NB4 (cell line): ENCODE data around the gene BRMS1L.
A peak's percentile ranks its signal among the peaks of the same experiment; 100 is the strongest.

ENCODE experiments used
- DNase-seq: peaks from one replicate; pipeline ENCODE4 v3.0.0; 2010; ENCODE audit warnings: low read depth
- H3K4me3 ChIP-seq: one replicate; pipeline ENCODE4 v1.5.1; 2011; ENCODE audit warnings: mild to moderate bottlenecking, low read depth, low read length, moderate library complexity
- MYC ChIP-seq: IDR thresholded peaks from 2 replicates; pipeline ENCODE4 v1.6.1; 2011; ENCODE audit warnings: low read depth, low read length
- POLR2A ChIP-seq: IDR thresholded peaks from 2 replicates; pipeline ENCODE4 v1.6.1; 2011; ENCODE audit warnings: mild to moderate bottlenecking; ENCODE audit not compliant: insufficient read length; ENCODE audit errors: extremely low read depth
- TF ChIP-seq, protein P1 (sequence below): IDR thresholded peaks from 2 replicates; pipeline ENCODE4 v1.6.1; 2011; ENCODE audit warnings: low read depth, low read length
- TF ChIP-seq, protein P2 (sequence below): IDR thresholded peaks from one replicate; pipeline ENCODE4 v1.5.1; 2012; ENCODE audit warnings: low read depth, low read length

The BRMS1L gene

DNA sequence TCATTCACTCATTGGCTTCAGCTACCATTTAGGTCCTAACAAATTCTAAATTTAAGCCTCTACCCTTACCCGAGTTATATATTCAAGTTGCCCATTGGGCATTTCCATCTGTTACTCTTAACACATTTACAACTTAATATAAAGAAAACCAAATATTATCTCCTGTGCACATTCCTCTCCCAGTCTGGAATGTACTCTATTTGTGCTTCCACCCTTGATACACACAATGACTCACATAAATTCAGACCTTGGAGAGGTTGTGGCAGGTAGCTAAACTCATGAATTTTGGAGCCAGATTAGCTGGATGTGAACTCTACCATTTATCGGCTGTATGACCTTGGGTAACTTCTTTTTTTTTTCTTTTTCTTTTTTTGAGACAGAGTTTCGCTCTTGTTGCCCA is 51.1 kb downstream of the BRMS1L start:
- TF ChIP-seq, protein P1, sequence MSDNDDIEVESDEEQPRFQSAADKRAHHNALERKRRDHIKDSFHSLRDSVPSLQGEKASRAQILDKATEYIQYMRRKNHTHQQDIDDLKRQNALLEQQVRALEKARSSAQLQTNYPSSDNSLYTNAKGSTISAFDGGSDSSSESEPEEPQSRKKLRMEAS, result no peak
- TF ChIP-seq MYC (no peak), POLR2A (no peak)
- TF ChIP-seq, protein P2, sequence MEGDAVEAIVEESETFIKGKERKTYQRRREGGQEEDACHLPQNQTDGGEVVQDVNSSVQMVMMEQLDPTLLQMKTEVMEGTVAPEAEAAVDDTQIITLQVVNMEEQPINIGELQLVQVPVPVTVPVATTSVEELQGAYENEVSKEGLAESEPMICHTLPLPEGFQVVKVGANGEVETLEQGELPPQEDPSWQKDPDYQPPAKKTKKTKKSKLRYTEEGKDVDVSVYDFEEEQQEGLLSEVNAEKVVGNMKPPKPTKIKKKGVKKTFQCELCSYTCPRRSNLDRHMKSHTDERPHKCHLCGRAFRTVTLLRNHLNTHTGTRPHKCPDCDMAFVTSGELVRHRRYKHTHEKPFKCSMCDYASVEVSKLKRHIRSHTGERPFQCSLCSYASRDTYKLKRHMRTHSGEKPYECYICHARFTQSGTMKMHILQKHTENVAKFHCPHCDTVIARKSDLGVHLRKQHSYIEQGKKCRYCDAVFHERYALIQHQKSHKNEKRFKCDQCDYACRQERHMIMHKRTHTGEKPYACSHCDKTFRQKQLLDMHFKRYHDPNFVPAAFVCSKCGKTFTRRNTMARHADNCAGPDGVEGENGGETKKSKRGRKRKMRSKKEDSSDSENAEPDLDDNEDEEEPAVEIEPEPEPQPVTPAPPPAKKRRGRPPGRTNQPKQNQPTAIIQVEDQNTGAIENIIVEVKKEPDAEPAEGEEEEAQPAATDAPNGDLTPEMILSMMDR, result no peak
- DNase-seq, result no peak
- no peak overlapping the region for H3K4me3 ChIP-seq

DNA sequence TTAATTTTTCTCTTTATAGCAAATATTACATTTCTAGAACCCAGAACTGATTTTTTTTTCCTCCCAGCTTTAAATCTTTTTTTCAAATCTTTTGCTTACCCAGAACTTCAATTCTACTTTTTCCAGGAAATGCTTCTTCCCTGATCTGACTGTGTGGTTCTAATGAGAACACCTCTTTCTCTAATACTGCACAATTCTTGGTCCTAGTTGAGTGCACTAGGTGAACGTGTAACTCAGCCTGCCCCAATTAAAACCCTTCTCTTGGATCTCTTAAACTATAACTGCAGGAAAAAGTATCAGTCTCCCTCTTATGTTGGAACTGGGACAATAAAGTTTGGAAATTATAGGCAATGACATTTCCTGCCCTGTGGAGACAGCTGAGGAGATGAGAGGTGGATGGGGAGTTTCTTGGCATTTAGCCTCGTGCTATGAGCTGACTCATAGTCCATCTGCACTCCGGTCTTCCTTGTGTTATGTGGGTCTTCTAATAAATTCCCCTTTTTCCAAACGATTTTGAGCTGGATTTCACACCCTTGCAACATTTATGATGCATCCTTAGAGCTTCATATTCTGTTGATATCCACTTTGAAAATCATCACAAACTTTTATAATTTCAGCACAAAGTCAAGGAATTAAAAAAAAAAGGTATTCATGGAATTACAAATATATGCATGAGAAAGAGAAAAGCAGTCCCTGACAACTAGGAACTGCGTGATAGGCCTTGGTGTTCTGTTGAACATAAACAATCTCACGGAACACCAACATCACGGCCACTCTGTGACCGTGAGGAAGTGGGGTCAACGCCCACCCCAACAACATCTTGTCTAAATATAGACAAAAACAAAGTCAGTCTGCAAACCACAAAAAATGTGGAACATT is 52.4 kb downstream of the BRMS1L start:
- TF ChIP-seq, protein P1, result no peak
- TF ChIP-seq POLR2A (no peak), MYC (no peak)
- TF ChIP-seq, protein P2, result no peak
- H3K4me3 ChIP-seq, result no peak overlapping the region
- DNase-seq, result peak; percentile 24

DNA sequence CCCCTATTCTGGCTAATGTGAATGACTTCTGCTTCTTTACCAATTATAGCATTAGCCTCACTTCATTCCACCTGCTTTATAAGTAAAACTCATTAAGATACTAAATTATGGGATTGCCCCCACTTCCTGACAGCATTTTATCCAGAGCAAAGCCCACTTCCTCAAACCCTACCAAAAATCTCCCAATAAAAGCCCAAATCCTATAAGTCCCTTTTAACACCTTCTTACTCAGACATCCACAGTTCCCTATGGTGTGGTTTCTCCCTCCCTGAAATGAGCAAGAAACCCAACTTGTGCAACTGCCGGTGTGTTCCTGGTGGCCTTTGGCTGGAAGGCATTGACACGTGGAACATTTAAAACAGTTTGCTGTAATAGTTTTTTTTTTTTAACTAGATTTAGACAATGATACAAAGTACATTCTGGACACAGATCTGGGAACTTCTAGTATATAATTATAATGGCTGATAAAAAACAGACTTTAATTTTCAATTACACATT is 53.1 kb downstream of the BRMS1L start:
- TF ChIP-seq, protein P1, result peak; percentile 52; the same call in 1 of the 2 replicates
- TF ChIP-seq MYC, result 0 out of 2 replicates have a peak, but pooled peaks have one; percentile 22
- no peak for TF ChIP-seq POLR2A
- TF ChIP-seq, protein P2, result no peak
- DNase-seq, result peak; percentile 54
- H3K4me3 ChIP-seq, result no peak overlapping the region

DNA sequence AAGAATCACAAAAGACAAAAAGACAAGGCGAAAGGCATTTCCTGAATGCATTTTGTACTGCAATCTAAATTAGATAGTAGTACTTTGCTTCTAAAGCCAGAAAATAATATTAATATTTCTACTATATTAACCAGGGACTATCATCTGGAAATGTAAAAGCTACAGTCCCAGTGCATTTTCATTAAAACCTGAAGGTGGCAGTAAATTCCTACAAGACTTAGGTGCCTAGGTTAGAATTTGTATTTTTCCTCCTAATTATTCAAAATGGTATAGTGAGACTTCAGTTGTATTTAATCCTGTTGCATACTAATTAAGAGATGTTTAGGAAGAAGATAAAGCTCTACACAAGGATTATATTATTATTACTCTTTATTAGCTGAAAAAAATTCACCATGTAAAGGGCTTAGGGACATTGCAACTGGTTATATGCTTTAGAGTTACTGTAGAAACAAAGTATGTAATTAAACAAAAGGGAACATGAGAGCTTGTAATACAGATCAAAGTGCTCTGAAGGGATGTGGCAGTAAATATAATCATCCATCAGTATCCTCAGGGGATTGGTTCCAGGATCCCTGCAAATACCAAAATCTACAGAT is 53.6 kb downstream of the BRMS1L start:
- TF ChIP-seq, protein P1, result no peak
- TF ChIP-seq MYC (no peak), POLR2A (no peak)
- TF ChIP-seq, protein P2, result peak; percentile 41
- peak; percentile 22 for DNase-seq
- no peak overlapping the region for H3K4me3 ChIP-seq

DNA sequence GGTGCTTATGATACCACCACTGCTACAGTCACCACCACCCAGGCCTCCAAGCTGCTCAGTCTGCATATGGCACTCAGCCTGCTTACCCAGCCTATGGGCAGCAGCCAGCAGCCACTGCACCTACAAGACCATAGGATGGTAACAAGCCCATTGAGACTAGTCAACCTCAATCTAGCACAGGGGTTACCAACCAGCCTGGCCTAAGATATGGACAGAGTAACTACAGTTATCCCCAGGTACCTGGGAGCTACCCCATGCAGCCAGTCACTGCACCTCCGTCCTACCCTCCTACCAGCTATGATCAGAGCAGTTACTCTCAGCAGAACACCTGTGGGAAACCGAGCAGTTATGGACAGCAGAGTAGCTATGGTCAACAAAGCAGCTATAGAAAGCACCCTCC is 55.1 kb downstream of the BRMS1L start:
- DNase-seq, result no peak
- TF ChIP-seq, protein P2, result no peak
- TF ChIP-seq, protein P1, result no peak
- no peak for TF ChIP-seq MYC
- no peak for TF ChIP-seq POLR2A
- H3K4me3 ChIP-seq, result no peak overlapping the region
